Mucosa of stomach (tissue), 1 donor: ENCODE data around the gene LCN2.
"Not testable (repeated sequence)": the region's sequence is repeated elsewhere in the genome, so short reads cannot be mapped to it uniquely, and the experiment has no call there.

Experiments
- H3K27me3 ChIP-seq: one replicate; pipeline ENCODE4 v1.7.0; 2013; ENCODE audit warnings: mild to moderate bottlenecking, low read length; ENCODE audit not compliant: control insufficient read depth, insufficient read depth
- H3K36me3 ChIP-seq: one replicate; pipeline ENCODE4 v1.7.0; 2013; ENCODE audit warnings: low read length; ENCODE audit not compliant: control insufficient read depth, insufficient read depth
- H3K4me1 ChIP-seq: one replicate; pipeline ENCODE4 v1.7.0; 2013; ENCODE audit warnings: mild to moderate bottlenecking, low read length; ENCODE audit not compliant: control insufficient read depth, insufficient read depth
- H3K4me3 ChIP-seq: one replicate; pipeline ENCODE4 v1.7.0; 2013; ENCODE audit warnings: low read length
- H3K9ac ChIP-seq: one replicate; pipeline ENCODE4 v1.7.0; 2013; ENCODE audit warnings: mild to moderate bottlenecking, low read length, moderate library complexity
- H3K9me3 ChIP-seq: one replicate; pipeline ENCODE4 v1.7.0; 2013; ENCODE audit warnings: mild to moderate bottlenecking, low read length, moderate library complexity; ENCODE audit not compliant: control insufficient read depth
- donor health status: Pancreatic carcinoma.

LCN2 gene

GRCh38 chr9:128169925-128170324, 20.7 kb downstream of the LCN2 start:
- no peak overlapping the region for H3K9ac ChIP-seq
- H3K4me3 ChIP-seq, result no peak overlapping the region
- H3K36me3 ChIP-seq, result peaks cover 4% of the 10 kb centered on the region
- no peaks in the 10 kb centered on the region for H3K9me3 ChIP-seq
- no peaks in the 10 kb centered on the region for H3K27me3 ChIP-seq
- H3K4me1 ChIP-seq, result no peaks in the 10 kb centered on the region

GRCh38 chr9:128174062-128174461, 24.8 kb downstream of the LCN2 start:
- H3K36me3 ChIP-seq, result peaks cover 23% of the 10 kb centered on the region

GRCh38 chr9:128175102-128175563, 25.9 kb downstream of the LCN2 start:
- H3K27me3 ChIP-seq, result no peaks in the 10 kb centered on the region

More at GRCh38 chr9:128174062-128174461, 24.8 kb downstream of the LCN2 start:
- Histone ChIP-seq H3K9me3 (no peaks in the 10 kb centered on the region), H3K4me3 (no peak overlapping the region), H3K27me3 (no peaks in the 10 kb centered on the region), H3K9ac (no peak overlapping the region), H3K4me1 (no peaks in the 10 kb centered on the region)

GRCh38 chr9:128175726-128176125, 26.5 kb downstream of the LCN2 start:
- Histone ChIP-seq H3K27me3 (no peaks in the 10 kb centered on the region), H3K4me1 (no peaks in the 10 kb centered on the region), H3K36me3 (peaks cover 25% of the 10 kb centered on the region), H3K9ac (no peak overlapping the region), H3K4me3 (no peak overlapping the region), H3K9me3 (no peaks in the 10 kb centered on the region)

More at GRCh38 chr9:128175102-128175563, 25.9 kb downstream of the LCN2 start:
- Histone ChIP-seq H3K4me1 (no peaks in the 10 kb centered on the region), H3K36me3 (peaks cover 25% of the 10 kb centered on the region), H3K9me3 (no peaks in the 10 kb centered on the region), H3K4me3 (no peak overlapping the region), H3K9ac (no peak overlapping the region)

GRCh38 chr9:128178806-128179431, 29.7 kb downstream of the LCN2 start:
- Histone ChIP-seq H3K4me3 (no peak overlapping the region), H3K27me3 (no peaks in the 10 kb centered on the region), H3K9me3 (no peaks in the 10 kb centered on the region), H3K9ac (no peak overlapping the region), H3K36me3 (peaks cover 25% of the 10 kb centered on the region), H3K4me1 (no peaks in the 10 kb centered on the region)

GRCh38 chr9:128180001-128180400, 30.7 kb downstream of the LCN2 start:
- no peak overlapping the region for H3K4me3 ChIP-seq
- no peak overlapping the region for H3K9ac ChIP-seq
- H3K9me3 ChIP-seq, result no peaks in the 10 kb centered on the region
- no peaks in the 10 kb centered on the region for H3K27me3 ChIP-seq
- H3K36me3 ChIP-seq, result peaks cover 25% of the 10 kb centered on the region
- no peaks in the 10 kb centered on the region for H3K4me1 ChIP-seq

GRCh38 chr9:128180447-128180846, 31.2 kb downstream of the LCN2 start:
- H3K4me1 ChIP-seq, result no peaks in the 10 kb centered on the region

GRCh38 chr9:128181480-128181879, 32.2 kb downstream of the LCN2 start:
- H3K27me3 ChIP-seq, H3K4me1 ChIP-seq, H3K4me3 ChIP-seq, H3K9me3 ChIP-seq, H3K9ac ChIP-seq: not testable (repeated sequence)
- H3K36me3 ChIP-seq, result peaks cover 18% of the 10 kb centered on the region

More at GRCh38 chr9:128180447-128180846, 31.2 kb downstream of the LCN2 start:
- Histone ChIP-seq H3K4me3 (no peak overlapping the region), H3K27me3 (no peaks in the 10 kb centered on the region), H3K36me3 (peaks cover 25% of the 10 kb centered on the region), H3K9me3 (no peaks in the 10 kb centered on the region), H3K9ac (no peak overlapping the region)

GRCh38 chr9:128182893-128183588, 33.8 kb downstream of the LCN2 start:
- H3K9me3 ChIP-seq, result no peaks in the 10 kb centered on the region
- no peaks in the 10 kb centered on the region for H3K27me3 ChIP-seq
- no peak overlapping the region for H3K4me3 ChIP-seq
- H3K4me1 ChIP-seq, result no peaks in the 10 kb centered on the region
- peaks cover 12% of the 10 kb centered on the region for H3K36me3 ChIP-seq
- H3K9ac ChIP-seq, result no peak overlapping the region

GRCh38 chr9:128185979-128186965, 37.0 kb downstream of the LCN2 start:
- Histone ChIP-seq H3K4me1 (peaks cover 12% of the 10 kb centered on the region), H3K27me3 (no peaks in the 10 kb centered on the region), H3K4me3 (no peak overlapping the region), H3K9me3 (no peaks in the 10 kb centered on the region), H3K9ac (no peak overlapping the region), H3K36me3 (no peaks in the 10 kb centered on the region)

- no peaks in the 10 kb centered on the region for H3K36me3 ChIP-seq
These were observed 38.1 kb downstream of the LCN2 start for GRCh38 chr9:128187361-128187760.

More at GRCh38 chr9:128187361-128187760, 38.1 kb downstream of the LCN2 start:
- no peak overlapping the region for H3K9ac ChIP-seq
- H3K4me1 ChIP-seq, result peaks cover 12% of the 10 kb centered on the region
- no peak overlapping the region for H3K4me3 ChIP-seq
- H3K27me3 ChIP-seq, result no peaks in the 10 kb centered on the region
- no peaks in the 10 kb centered on the region for H3K9me3 ChIP-seq
